ENCODE measurements around the gene KCNJ15.

DNA sequence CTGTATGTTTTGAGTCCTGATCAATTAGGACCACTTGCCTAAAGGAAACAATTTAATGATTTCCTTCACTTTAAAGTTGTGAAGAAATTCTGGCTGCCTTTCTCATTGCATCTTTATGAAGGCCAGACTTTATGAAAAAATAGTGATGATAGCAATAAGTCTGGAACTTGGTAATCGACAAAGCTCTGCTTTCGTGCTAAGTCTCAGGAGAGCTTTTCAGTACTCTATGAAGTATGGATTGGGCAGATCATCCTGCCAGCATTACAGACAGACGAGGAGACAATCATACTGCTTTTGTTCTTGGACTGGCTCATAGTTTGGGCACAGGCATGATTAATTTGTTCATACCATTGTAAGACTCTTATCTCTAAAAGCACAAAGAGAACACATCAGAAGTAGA, 45.5 kb upstream of the KCNJ15 start:
- TF ChIP-seq POLR2A (IDR thresholded peaks at IDR 0.05; ENCODE audit: low read length): no peak
- TF ChIP-seq, protein P1, sequence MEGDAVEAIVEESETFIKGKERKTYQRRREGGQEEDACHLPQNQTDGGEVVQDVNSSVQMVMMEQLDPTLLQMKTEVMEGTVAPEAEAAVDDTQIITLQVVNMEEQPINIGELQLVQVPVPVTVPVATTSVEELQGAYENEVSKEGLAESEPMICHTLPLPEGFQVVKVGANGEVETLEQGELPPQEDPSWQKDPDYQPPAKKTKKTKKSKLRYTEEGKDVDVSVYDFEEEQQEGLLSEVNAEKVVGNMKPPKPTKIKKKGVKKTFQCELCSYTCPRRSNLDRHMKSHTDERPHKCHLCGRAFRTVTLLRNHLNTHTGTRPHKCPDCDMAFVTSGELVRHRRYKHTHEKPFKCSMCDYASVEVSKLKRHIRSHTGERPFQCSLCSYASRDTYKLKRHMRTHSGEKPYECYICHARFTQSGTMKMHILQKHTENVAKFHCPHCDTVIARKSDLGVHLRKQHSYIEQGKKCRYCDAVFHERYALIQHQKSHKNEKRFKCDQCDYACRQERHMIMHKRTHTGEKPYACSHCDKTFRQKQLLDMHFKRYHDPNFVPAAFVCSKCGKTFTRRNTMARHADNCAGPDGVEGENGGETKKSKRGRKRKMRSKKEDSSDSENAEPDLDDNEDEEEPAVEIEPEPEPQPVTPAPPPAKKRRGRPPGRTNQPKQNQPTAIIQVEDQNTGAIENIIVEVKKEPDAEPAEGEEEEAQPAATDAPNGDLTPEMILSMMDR (IDR thresholded peaks at IDR 0.05): no peak
- TF ChIP-seq MAZ (IDR thresholded peaks at IDR 0.05; ENCODE audit: borderline replicate concordance, low read depth, low read length): no peak
- no peak for TF ChIP-seq GATA3 (IDR thresholded peaks at IDR 0.05; ENCODE audit: borderline replicate concordance)
- TF ChIP-seq POLR2AphosphoS2 (conservative IDR thresholded peaks at IDR 0.05; ENCODE audit: low read length): no peak
- no peak for TF ChIP-seq JUN (IDR thresholded peaks at IDR 0.05)
- no peak for TF ChIP-seq SMC3 (IDR thresholded peaks at IDR 0.05)
